ENCODE measurements around the gene EIF2S2.
"Not testable (repeated sequence)": the region's sequence is repeated elsewhere in the genome, so short reads cannot be mapped to it uniquely, and the experiment has no call there.

EIF2S2 gene

DNA sequence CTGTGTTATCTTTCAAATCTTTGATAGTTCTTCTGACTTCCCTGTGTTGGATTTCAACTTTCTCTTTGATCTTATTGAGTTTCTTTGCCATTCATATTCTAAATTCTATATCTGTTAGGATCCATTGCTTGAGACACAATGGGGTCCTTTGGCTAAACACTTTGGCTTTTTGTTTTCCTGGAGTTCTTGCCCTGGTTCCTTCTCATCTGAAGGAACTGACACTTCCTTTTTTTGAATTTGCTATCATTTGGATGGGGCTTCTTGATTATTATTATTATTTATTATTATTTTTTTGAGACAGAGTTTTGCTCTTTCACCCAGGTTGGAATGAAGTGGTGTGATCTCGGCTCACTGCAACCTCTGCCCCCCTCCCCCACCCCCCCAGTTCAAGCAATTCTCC, 30.1 kb upstream of the EIF2S2 start:
- H3F3A ChIP-seq (ENCODE audit: insufficient read depth), result no peaks in the 10 kb centered on the region
- no peaks in the 10 kb centered on the region for H3K36me3 ChIP-seq (ENCODE audit: low read length)
- no peak for TF ChIP-seq EZH2phosphoT487 (conservative IDR thresholded peaks at IDR 0.05; ENCODE audit: low read length)
- TF ChIP-seq, protein P1, sequence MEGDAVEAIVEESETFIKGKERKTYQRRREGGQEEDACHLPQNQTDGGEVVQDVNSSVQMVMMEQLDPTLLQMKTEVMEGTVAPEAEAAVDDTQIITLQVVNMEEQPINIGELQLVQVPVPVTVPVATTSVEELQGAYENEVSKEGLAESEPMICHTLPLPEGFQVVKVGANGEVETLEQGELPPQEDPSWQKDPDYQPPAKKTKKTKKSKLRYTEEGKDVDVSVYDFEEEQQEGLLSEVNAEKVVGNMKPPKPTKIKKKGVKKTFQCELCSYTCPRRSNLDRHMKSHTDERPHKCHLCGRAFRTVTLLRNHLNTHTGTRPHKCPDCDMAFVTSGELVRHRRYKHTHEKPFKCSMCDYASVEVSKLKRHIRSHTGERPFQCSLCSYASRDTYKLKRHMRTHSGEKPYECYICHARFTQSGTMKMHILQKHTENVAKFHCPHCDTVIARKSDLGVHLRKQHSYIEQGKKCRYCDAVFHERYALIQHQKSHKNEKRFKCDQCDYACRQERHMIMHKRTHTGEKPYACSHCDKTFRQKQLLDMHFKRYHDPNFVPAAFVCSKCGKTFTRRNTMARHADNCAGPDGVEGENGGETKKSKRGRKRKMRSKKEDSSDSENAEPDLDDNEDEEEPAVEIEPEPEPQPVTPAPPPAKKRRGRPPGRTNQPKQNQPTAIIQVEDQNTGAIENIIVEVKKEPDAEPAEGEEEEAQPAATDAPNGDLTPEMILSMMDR (IDR thresholded peaks at IDR 0.05; ENCODE audit: insufficient read depth, low read length, poor library complexity, severe bottlenecking), result no peak
- no peaks in the 10 kb centered on the region for H4K20me1 ChIP-seq (ENCODE audit: low read depth, low read length)
- no peaks in the 10 kb centered on the region for H3K79me2 ChIP-seq (ENCODE audit: insufficient read depth, low read length)
- H3K4me2 ChIP-seq (ENCODE audit: low read depth, low read length, poor library complexity, severe bottlenecking), result no peak overlapping the region
- H3K9ac ChIP-seq (ENCODE audit: low read length), result no peak overlapping the region
- no peak overlapping the region for H3K27ac ChIP-seq (ENCODE audit: low read depth, low read length)
- H3K27me3 ChIP-seq (ENCODE audit: low read length), result no peaks in the 10 kb centered on the region
- no peak overlapping the region for H2AFZ ChIP-seq (ENCODE audit: low read depth, low read length, severe bottlenecking)
- no peak overlapping the region for H3K4me3 ChIP-seq (ENCODE audit: insufficient read depth, low read length, poor library complexity, severe bottlenecking)
- H3K9me3 ChIP-seq (ENCODE audit: insufficient read depth, low read length), result no peaks in the 10 kb centered on the region
- H3K9me2 ChIP-seq (replicated peaks; ENCODE audit: insufficient read depth, low read length), result no peaks in the 10 kb centered on the region

DNA sequence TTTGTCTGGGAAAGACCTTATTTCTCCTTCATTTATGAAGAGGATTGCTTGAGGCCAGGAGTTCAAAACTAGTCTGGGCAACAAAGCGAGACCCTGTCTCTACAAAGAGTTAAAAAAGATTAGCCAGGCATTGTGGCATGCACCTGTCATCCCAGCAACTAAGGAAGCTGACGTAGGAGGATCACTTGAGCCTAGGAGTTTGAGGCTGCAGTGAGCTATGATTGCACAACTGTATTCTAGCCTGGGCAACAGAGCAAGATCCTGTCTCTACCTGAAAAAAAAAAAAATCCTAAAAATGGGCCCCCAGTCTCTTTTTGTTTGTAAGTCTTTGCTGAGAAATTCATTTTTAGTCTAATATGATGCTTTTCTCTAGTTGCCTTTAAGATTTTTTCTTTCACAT, 29.2 kb upstream of the EIF2S2 start:
- no peaks in the 10 kb centered on the region for H3K27me3 ChIP-seq (ENCODE audit: low read length)
- H4K20me1 ChIP-seq (ENCODE audit: low read depth, low read length), result no peaks in the 10 kb centered on the region
- no peak overlapping the region for H2AFZ ChIP-seq (ENCODE audit: low read depth, low read length, severe bottlenecking)
- H3K27ac ChIP-seq (ENCODE audit: low read depth, low read length), result no peak overlapping the region
- H3K4me3 ChIP-seq (ENCODE audit: insufficient read depth, low read length, poor library complexity, severe bottlenecking), result no peak overlapping the region
- no peaks in the 10 kb centered on the region for H3F3A ChIP-seq (ENCODE audit: insufficient read depth)
- no peaks in the 10 kb centered on the region for H3K79me2 ChIP-seq (ENCODE audit: insufficient read depth, low read length)
- no peak overlapping the region for H3K9ac ChIP-seq (ENCODE audit: low read length)
- no peak overlapping the region for H3K4me2 ChIP-seq (ENCODE audit: low read depth, low read length, poor library complexity, severe bottlenecking)
- TF ChIP-seq, protein P1 (IDR thresholded peaks at IDR 0.05; ENCODE audit: insufficient read depth, low read length, poor library complexity, severe bottlenecking), result no peak
- no peaks in the 10 kb centered on the region for H3K9me3 ChIP-seq (ENCODE audit: insufficient read depth, low read length)
- H3K36me3 ChIP-seq (ENCODE audit: low read length), result no peaks in the 10 kb centered on the region
- no peaks in the 10 kb centered on the region for H3K9me2 ChIP-seq (replicated peaks; ENCODE audit: insufficient read depth, low read length)

DNA sequence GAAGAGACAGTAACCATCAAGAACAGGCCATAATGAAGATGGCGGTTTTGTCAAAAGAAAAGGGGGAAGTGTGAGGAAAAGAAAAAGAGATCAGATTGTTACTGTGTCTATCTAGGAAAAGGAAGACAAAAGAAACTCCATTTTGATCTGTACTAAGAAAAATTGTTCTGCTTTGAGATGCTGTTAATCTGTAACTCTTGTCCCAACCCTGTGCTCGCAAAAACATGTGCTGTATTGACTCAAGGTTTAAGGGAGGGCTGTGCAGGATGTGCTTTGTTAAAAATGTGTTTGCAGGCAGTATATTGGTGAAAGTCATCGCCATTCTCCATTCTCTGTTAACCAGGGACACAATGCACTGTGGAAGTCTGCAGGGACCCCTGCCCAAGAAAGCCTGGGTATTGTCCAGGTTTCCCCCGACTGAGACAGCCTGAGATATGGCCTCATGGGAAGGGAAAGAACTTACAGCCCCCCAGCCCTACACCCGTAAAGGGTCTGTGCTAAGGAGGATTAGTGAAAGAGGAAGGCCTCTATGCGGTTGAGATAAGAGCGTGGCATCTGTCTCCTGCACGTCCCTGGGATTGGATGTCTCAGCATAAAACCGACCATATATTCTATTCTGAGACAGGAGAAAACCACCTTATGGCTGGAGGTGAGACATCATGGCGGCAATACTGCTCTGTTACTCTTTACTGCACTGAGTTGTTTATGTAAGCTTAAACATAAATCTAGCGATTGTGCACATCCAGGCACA, 23.7 kb upstream of the EIF2S2 start:
- H3K9me2 ChIP-seq (replicated peaks; ENCODE audit: insufficient read depth, low read length); H2AFZ ChIP-seq (ENCODE audit: low read depth, low read length, severe bottlenecking); H3K9ac ChIP-seq (ENCODE audit: low read length); H3K4me2 ChIP-seq (ENCODE audit: low read depth, low read length, poor library complexity, severe bottlenecking); H3K36me3 ChIP-seq (ENCODE audit: low read length); H3K27me3 ChIP-seq (ENCODE audit: low read length); H3K27ac ChIP-seq (ENCODE audit: low read depth, low read length); H3K79me2 ChIP-seq (ENCODE audit: insufficient read depth, low read length); H4K20me1 ChIP-seq (ENCODE audit: low read depth, low read length); H3K9me3 ChIP-seq (ENCODE audit: insufficient read depth, low read length); H3K4me3 ChIP-seq (ENCODE audit: insufficient read depth, low read length, poor library complexity, severe bottlenecking); H3F3A ChIP-seq (ENCODE audit: insufficient read depth): not testable (repeated sequence)

DNA sequence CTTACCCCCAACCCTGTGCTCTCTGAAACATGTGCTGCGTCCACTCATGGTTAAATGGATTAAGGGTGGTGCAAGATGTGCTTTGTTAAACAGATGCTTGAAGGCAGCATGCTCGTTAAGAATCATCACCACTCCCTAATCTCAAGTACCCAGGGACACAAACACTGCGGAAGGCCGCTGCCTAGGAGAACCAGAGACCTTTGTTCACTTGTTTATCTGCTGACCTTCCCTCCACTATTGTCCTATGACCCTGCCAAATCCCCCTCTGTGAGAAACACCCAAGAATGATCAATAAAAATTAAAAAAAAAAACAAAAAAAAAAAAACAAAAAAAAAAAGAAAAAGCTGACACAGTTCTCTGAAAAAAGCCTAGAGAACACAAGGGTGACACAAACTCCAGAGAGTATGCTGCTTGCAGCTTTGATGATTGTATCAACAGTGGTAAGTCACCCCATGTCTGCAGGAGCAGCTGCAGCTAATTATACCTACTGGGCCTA, 21.4 kb upstream of the EIF2S2 start:
- H3K27me3 ChIP-seq (ENCODE audit: low read length); H3K79me2 ChIP-seq (ENCODE audit: insufficient read depth, low read length); H2AFZ ChIP-seq (ENCODE audit: low read depth, low read length, severe bottlenecking); H3K36me3 ChIP-seq (ENCODE audit: low read length); H3K27ac ChIP-seq (ENCODE audit: low read depth, low read length); H3K9me2 ChIP-seq (replicated peaks; ENCODE audit: insufficient read depth, low read length); H3K9me3 ChIP-seq (ENCODE audit: insufficient read depth, low read length); H3K4me3 ChIP-seq (ENCODE audit: insufficient read depth, low read length, poor library complexity, severe bottlenecking); H3K9ac ChIP-seq (ENCODE audit: low read length); H3F3A ChIP-seq (ENCODE audit: insufficient read depth); H4K20me1 ChIP-seq (ENCODE audit: low read depth, low read length); H3K4me2 ChIP-seq (ENCODE audit: low read depth, low read length, poor library complexity, severe bottlenecking): not testable (repeated sequence)

DNA sequence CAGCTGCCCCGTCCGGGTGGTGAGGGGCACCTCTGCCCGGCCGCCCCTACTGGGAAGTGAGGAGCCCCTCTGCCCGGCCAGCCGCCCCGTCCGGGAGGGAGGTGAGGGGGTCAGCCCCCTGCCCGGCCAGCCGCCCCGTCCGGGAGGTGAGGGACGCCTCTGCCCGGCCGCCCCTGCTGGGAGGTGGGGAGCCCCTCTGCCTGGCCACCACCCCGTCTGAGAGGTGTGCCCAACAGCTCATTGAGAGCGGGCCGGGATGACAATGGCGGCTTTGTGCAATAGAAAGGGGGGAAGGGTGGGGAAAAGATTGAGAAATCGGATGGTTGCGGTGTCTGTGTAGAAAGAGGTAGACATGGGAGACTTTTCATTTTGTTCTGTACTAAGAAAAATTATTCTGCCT, 20.9 kb upstream of the EIF2S2 start:
- not testable (repeated sequence) for H3K27me3 ChIP-seq (ENCODE audit: low read length); H2AFZ ChIP-seq (ENCODE audit: low read depth, low read length, severe bottlenecking); H3K79me2 ChIP-seq (ENCODE audit: insufficient read depth, low read length); H3K36me3 ChIP-seq (ENCODE audit: low read length); H3K4me3 ChIP-seq (ENCODE audit: insufficient read depth, low read length, poor library complexity, severe bottlenecking); H3K9me2 ChIP-seq (replicated peaks; ENCODE audit: insufficient read depth, low read length); H3K9me3 ChIP-seq (ENCODE audit: insufficient read depth, low read length); H4K20me1 ChIP-seq (ENCODE audit: low read depth, low read length); H3K9ac ChIP-seq (ENCODE audit: low read length); H3F3A ChIP-seq (ENCODE audit: insufficient read depth); H3K27ac ChIP-seq (ENCODE audit: low read depth, low read length); H3K4me2 ChIP-seq (ENCODE audit: low read depth, low read length, poor library complexity, severe bottlenecking)

DNA sequence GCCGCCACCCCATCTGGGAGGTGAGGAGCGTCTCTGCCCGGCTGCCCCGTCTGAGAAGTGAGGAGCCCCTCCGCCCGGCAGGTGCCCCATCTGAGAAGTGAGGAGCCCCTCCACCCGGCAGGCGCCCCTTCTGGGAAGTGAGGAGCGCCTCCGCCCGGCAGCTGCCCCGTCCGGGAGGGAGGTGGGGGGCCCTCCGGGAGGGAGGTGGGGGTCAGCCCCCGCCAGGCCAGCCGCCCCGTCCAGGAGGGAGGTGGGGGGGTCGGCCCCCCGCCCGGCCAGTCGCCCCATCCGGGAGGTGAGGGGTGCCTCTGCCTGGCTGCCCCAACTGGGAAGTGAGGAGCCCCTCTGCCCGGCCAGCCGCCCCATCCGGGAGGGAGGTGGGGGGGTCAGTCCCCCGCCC, 20.4 kb upstream of the EIF2S2 start:
- not testable (repeated sequence) for H3F3A ChIP-seq (ENCODE audit: insufficient read depth); H3K27me3 ChIP-seq (ENCODE audit: low read length); H3K27ac ChIP-seq (ENCODE audit: low read depth, low read length); H3K9me2 ChIP-seq (replicated peaks; ENCODE audit: insufficient read depth, low read length); H3K79me2 ChIP-seq (ENCODE audit: insufficient read depth, low read length); H3K4me2 ChIP-seq (ENCODE audit: low read depth, low read length, poor library complexity, severe bottlenecking); H3K9me3 ChIP-seq (ENCODE audit: insufficient read depth, low read length); H3K4me3 ChIP-seq (ENCODE audit: insufficient read depth, low read length, poor library complexity, severe bottlenecking); H2AFZ ChIP-seq (ENCODE audit: low read depth, low read length, severe bottlenecking); H4K20me1 ChIP-seq (ENCODE audit: low read depth, low read length); H3K9ac ChIP-seq (ENCODE audit: low read length); H3K36me3 ChIP-seq (ENCODE audit: low read length)

Data from SU-DHL-6 (cell line).